ENCODE data around the gene KCTD13.
"Not testable (repeated sequence)": the region's sequence is repeated elsewhere in the genome, so short reads cannot be mapped to it uniquely, and the experiment has no call there.

KCTD13 gene

DNA sequence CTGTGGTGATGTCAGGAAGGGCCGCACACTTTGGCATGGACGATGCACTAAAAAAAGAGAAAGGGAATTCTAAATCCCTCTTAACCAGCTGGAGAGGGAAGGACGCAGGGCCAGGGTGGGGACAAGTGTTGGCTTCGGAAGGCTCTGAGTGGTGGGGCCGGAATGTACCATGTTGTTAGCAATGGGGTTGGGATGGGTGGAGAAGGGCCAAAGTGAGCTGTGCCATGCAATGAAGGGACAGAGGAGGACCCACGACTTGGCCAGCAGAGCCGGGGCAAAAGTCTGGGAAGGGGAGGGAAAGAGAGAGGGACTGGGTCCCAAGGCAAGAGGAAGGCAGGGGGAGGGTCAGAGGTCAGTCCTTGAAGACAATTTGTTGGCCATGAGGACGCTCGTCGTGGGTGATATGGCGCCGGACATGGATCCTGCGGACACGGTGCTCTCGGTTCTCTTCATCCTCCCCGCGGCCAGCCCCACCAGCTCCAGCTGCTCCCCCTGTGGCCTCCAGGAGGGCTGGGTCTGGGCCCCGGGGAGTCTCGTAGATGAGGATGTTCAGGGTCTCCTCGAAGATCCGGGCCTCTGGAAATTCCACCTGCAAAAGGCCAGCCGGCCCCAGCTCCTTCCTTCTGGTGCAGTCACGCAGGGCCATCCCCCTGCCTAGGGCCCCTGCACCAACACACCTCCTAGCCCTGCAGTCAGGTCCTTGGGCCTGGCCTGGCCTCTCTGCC is 19.3 kb downstream of the KCTD13 start:
- no peak for FAIRE-seq

DNA sequence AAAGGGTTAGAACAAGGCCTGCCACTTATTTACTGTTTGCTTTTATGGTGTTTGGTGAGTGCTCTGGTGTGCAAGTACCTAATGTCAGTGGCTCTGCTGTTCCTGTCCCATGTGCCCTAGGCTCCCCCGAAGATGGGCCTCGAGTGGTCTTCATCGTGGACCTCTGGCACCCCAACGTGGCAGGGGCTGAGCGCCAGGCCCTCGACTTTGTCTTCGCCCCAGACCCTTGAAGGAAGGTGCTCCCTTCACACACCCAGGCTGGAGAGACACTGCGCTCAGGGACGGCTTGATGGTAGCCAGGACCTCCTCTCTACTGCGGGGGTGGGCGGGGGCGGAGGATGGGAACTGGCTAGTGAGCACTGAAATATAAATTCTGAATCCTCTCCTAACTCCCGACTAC is 20.4 kb downstream of the KCTD13 start:
- FAIRE-seq, result no peak

DNA sequence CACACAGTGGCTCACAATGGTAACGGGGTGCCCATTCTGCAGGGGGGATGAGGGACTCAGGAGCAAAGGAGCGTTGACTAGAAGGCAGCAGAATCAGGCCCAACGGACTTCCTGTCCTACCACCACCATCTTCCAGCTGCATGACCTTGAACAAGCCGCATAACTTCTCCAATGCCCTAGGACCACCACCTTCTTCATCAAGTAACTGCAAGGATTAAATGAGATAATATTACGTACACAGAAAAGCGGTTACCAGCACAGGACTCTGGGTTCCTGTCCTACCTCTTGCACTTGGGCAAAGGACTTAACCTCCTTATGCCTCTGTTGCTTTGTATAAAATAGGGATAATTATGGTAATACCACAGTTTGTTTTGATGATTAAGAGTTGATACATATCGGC is 21.1 kb downstream of the KCTD13 start:
- no peak for FAIRE-seq

DNA sequence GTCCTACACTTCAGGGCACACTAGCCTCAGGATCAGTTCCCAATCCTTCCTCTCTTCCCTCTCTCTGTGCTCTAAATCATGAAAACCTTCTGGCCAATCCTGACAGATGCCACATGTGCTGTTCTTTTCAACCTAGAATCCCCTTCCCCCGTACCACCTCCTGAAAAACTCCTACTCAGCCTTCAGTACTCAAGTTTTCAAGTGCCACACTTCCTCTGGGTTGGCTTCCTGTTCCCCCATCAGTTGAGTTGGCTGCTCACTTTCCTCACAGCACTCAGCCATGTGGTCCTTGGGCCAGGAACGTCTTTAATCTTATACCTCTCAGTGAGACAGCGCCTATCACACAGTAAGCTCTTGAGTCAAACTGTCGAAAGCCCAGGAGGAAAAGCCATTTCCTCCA is 22.4 kb downstream of the KCTD13 start:
- no peak for FAIRE-seq

DNA sequence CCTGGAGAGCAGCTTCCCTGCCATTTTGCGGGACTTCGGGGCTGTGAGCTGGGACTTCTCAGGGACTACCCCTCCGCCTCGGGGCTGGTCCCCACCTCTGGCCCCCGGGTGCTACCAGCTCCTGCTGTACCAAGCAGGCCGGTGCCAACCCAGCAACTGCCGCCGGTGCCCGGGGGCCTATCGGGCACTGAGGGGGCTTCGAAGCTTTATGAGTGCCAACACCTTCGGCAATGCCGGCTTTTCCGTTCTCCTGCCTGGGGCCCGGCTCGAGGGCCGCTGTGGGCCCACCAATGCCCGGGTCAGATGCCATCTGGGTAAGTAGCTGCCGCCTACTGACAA is 24.4 kb downstream of the KCTD13 start:
- no peak for FAIRE-seq

GRCh38 chr16:29900888-29901606 is 25.0 kb downstream of the KCTD13 start:
- no peak for FAIRE-seq

DNA sequence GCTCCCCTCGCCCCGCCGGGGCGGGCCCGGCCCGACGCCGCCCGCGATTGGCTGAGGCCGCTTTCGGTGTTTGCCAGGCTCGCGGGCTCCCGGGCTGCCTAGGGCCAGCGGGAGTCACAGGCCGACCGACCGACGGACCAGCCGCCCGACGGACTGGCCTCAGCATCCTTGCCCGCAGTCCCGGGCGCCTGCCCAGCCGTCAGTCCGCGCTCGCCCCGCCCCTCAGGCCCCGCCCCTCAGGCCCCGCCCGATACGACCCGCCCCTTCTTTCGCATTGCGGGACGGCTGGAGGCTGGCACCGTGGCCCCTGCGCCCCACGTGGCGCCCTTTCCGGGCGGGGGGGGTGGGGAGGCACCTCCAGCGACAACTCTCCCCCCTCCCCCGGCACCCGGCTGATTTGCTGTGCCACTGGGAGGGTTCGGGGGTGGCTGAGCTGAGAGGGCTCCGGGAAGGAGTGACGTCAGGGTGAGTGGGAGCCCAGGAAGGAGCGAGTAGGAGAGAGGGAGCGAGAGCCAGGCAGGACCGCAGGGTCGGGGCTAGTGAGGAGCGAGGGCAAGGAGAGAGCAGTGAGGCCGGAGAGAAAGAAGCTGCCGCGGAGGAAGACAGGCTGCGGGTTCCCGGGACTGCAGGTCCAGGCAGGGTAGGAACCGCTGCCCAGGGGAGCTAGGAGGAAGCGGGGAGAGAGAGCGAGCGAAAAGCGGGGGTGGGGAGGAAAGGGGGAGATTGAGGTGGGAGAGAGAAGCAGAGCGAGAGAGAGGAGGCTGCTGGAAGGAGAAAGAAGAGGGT is 25.7 kb downstream of the KCTD13 start, which contains the start of gene ASPHD1:
Gene ASPHD1, plus strand, starts transcription at position 387 of the 786 bp plus-strand sequence. CDS start 484 bp downstream, outside the sequence.
- FAIRE-seq, result no peak

DNA sequence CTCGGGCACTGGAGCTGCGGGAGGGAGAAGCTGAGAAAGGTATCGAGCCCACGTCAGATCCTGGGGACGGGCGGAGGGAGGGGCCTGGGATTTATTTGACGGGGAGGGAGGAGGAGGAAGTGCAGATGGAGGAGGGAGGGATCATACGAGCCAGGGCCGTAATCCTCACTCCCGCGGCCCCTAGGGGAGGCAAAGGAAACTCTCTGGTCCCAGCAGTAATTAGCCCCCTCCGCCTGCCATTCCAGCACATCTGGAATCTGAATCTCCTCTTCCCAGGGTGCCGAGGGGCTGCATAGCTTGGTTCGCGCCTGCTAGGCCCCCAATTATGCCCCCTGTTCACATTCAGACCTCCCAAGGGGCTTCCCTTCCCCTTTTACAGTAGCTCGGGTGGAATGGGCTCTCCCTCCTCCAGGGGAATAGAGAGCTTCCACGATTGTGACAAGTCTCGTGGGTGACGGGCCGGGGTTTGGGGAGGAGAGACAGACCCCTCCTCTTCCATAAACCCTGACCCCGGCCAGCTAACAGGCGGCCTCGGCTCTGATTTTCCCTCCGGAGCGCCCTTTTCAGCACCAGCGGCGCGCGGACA is 26.4 kb downstream of the KCTD13 start, which contains the start of gene SEZ6L2:
Gene SEZ6L2, minus strand, starts transcription at position 35 of the 586 bp plus-strand sequence. CDS start 531 bp downstream, outside the sequence.
- FAIRE-seq, result no peak

GRCh38 chr16:29898804-29899515 is 27.1 kb downstream of the KCTD13 start:
- no peak for FAIRE-seq

DNA sequence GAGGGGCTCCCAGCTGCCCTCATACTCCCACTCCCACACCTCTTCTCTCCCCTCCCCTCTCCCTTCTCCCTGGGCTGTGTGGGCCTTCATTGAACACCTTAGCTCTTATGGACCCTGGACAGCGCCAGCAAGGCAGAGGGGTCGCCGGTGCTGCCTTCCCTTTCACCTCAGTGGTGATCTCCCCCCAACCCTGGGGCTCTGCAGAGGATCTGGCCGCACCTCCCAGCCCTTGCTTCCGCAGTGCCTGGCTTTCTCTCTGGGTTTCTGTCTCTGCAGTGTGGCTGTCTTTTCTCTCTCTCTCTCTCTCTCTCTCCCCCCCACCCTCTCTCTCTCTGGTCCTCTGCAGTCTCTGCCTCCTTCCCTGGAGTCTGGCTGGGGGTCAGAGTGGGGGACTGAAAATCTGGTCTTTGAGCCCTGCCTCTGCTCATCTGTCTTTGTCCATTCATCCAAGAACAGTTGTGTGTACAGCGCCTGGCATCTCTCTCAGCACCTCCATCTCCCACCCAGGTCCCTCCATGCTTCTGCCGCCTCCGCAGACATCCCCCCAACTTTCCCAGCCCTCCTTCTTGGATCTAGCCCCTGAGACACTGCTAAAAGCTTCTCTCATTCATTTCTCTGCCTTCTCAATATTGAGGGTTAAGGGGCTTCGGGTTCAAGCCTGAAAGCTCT is 27.8 kb downstream of the KCTD13 start:
- FAIRE-seq, result no peak

DNA sequence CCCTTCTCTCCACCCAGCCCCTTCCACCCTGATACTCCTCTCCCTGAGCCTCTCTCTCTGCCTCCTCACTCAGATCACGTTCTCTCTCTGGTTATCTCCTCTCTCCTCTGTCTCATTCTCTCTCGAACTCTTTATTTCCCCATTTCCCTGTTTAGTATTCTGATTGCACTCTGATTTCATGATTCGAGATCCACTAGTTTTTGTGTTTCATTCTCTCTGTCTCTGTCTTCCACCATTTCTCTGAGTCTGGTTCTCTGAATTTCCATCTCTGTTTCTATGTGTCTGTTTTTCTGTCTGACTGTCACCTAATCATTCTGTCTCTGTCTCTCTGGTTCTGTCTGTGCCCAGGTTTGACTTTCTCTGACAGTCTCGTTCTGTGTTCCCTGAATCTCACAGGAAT is 28.7 kb downstream of the KCTD13 start:
- no peak for FAIRE-seq

GRCh38 chr16:29896841-29897240 is 29.2 kb downstream of the KCTD13 start:
- no peak for FAIRE-seq

DNA sequence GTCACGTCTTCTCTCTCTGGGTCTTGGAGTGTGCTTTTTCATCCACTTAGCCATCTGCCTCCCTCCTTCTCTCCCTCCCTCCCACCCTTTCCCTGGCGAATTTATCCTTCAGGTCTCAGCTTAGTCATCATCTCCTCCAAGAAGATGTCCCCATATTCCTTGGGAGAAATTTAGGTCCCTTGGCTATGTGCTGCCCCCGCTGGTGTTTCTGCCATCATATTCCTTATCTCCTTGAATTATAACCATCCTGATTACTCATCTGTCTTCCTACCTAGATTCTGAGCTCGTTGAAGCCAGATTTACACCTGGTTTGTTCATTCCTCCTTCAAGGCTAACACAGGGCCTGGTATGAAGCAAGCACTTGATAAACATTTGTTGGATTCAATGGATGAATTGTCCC is 31.7 kb downstream of the KCTD13 start:
- no peak for FAIRE-seq

- no peak for FAIRE-seq
These were observed 32.5 kb downstream of the KCTD13 start for GRCh38 chr16:29893553-29893952.

- FAIRE-seq, result no peak
These were observed 33.6 kb downstream of the KCTD13 start for GRCh38 chr16:29892458-29892813.

DNA sequence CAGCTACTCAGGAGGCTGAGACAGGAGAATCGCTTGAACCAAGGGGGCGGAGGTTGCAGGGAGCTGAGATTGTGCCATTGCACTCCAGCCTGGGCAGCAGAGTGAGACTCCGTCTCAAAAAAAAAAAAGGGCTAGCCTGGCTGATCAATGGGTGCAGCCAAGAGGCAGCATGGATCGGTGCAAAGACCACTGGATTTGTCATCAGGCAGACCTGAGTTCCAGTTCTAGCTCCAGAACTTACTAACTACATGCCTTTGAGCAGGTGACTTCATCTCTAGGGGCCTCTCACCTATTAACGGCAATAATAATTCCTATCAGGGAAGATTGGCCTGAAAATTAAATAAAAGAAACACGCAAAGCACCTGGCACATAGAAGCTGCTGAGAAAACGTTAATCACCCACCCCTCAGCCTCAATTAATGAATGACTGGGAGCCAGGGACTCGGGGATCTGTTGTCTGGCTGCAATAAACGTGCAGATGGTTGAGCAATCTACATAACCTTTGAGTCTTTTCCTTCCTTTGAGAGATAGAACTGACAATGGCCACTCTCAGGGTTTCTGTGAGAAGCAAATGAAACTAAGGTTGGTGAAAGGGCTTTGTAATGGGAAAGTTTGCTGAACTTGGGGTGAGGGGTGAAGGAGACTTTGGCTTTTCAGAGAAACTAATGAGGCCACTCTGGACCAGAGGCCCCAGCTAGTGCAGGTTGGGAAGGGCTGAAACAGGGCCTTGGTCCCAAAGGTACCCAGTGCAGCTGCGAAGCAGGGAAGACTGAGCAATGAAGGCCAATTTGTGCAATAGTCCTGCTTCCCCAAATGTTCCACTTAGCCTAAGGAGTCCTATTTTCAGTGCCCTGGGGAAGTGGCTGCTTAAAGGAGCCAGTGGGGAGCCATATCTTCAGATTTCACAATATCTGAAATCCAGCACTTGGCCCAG is 34.2 kb downstream of the KCTD13 start:
- FAIRE-seq, result no peak

DNA sequence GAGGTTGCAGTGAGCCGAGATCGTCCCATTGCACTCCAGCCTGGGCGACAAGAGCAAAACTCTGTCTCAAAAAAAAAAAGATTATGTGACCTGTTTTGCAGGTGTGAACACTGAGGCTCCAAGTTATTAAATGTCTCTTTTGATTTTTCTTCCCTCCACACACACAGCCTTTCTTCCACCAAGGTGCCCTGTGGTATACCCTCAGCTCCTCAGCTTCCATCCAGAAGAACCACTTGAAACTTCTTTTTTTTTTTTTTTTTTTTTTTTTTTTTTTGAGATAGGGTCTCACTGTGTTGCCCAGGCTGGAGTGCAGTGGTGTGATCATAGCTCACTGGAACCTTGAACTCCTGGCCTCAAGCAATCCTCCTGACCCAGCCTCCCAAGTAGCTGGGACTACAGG is 36.7 kb downstream of the KCTD13 start:
- not testable (repeated sequence) for FAIRE-seq

- no peak for FAIRE-seq
These were observed 42.0 kb downstream of the KCTD13 start for GRCh38 chr16:29883987-29884386.

GRCh38 chr16:29881050-29881449 is 45.0 kb downstream of the KCTD13 start:
- FAIRE-seq, result no peak

DNA sequence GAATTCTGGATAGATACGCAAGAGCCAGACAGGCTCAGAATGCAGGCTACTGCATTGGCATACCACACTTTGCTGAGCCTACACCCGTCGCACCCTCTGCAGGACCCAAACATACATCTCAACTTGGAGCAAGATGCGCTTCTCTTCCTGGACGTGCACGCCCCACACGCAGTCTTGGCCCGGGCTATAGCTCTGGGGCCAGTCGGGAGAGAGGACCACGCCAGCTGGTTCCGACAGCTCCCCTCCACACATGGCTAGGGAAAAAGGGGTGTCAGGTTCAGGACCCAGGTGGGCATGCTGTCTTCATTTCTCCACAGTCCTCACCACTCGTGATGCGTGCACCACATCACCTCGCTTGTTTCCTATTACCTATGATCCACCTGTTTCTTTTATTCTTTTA is 47.9 kb downstream of the KCTD13 start:
- FAIRE-seq, result no peak
